Measurements from ENCODE around the gene ZNF777. TPM values are rescaled to one million over a fixed set of nuclear protein-coding genes. Genes with fewer than 3 reads are reported as not detected.
"Not testable (repeated sequence)": the region's sequence is repeated elsewhere in the genome, so short reads cannot be mapped to it uniquely, and the experiment has no call there.

Gene ZNF777
- polyA plus RNA-seq, 3 donors = 0.13 to 2.0 (median 0.25) TPM

DNA sequence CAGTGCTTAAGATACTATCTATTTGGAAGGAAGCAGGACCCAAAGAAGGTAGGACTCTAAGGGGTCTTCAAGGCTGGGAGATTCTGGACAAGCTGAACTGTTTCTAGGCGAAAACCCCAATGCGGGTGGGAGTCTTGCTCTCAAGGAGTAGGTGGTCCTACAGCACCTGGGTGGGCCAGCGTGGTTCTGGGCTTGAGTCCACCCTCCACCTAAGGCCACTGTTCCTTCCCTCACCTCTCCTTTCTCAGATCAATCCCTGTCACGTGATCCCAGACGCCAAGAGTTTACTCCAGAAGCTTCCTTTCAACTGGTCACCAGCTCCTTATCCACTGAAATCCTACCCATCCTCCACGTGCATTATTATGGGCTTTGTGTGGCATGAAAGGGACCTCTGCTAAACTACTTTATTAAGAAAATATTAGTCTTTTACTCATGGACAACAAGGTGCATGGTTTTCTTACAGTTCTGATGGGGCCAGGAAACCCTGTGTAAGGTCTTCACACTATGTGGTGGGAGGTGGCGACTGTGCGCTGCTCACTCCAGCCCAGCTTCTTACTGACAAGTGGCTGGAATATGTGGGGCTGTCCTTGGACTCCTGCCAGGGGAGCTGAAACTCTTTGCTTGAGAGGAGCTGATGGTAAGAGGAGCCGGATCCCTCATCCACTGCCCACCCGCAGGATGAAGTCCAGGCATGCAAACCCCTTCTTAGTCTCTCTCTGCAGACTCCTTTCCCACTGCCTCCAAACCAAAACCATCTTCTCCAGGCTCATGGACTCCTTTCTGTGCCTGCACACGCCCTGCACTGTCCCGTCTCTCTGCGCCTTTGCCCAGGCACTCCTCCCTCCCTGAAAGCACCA is 35.2 kb upstream of the ZNF777 start:
- H3K79me2 ChIP-seq (ENCODE audit: insufficient read depth, low read length) = peaks cover 26% of the 10 kb centered on the region
- no peaks in the 10 kb centered on the region for H3K27me3 ChIP-seq (ENCODE audit: control insufficient read depth in 2 of 2, insufficient read depth in 2 of 2, low read length in 2 of 2)
- Mint-ChIP-seq H3K36me3 (peaks cover 35 to 36% of the 10 kb centered on the region in 2 donors), H3K27me3 (ENCODE audit: low read depth in 3 of 3) (peaks cover 3 to 14% (median 5%) of the 10 kb centered on the region in 3 donors), H3K4me3 (peak overlapping the region; percentile 96 to 97), H3K4me1 (peaks cover 32% of the 10 kb centered on the region), H3K27ac (peak overlapping the region in 6 of 7 donors; percentile 86 to 93 (median 92)), H3K9me3 (no peaks in the 10 kb centered on the region)
- no peak overlapping the region for H2AFZ ChIP-seq (ENCODE audit: insufficient read depth, low read depth, low read length, poor library complexity, severe bottlenecking)
- H3K4me2 ChIP-seq (replicated peaks; ENCODE audit: extremely low read depth, low read length, poor library complexity, severe bottlenecking) = peak overlapping the region; percentile 85
- H3K4me3 ChIP-seq (replicated peaks in 1 of 3; ENCODE audit: low read depth in 2 of 3, low read length in 3 of 3) = peak overlapping the region in 2 of 3 experiments; percentile 72 to 83
- H3K36me3 ChIP-seq (replicated peaks in 1 of 2; ENCODE audit: control insufficient read depth in 1 of 2, insufficient read depth in 2 of 2, low read length in 2 of 2) = peaks cover 31 to 32% of the 10 kb centered on the region in 2 donors
- 76% methylated on average over 6 of the region's 13 CpGs for WGBS (ENCODE audit: insufficient coverage)
- no peaks in the 10 kb centered on the region for H3K9me3 ChIP-seq (replicated peaks in 1 of 2; ENCODE audit: control insufficient read depth in 1 of 2, insufficient read depth in 1 of 2, low read length in 2 of 2)
- peak overlapping the region; percentile 78 for H3K9ac ChIP-seq (ENCODE audit: insufficient read depth, low read length, poor library complexity, severe bottlenecking)
- H3K27ac ChIP-seq (ENCODE audit: low read depth in 1 of 2, low read length in 2 of 2) = peak overlapping the region; percentile 76 to 77
- intact Hi-C loops (cut with micrococcal nuclease) = loop anchor here (5.0 to 10.0 kb wide), 4 partner anchors 126 to 1289 kb away; partner anchors contain the start of genes ZNF467 (in 1 of the 2) and ZNF783 (in 1 of the 2)
- H4K20me1 ChIP-seq (ENCODE audit: insufficient read depth, low read length) = peaks cover 54% of the 10 kb centered on the region
- peaks cover 33 to 37% of the 10 kb centered on the region in 2 donors for H3K4me1 ChIP-seq (ENCODE audit: control insufficient read depth in 1 of 2, insufficient read depth in 2 of 2, low read length in 2 of 2)
- TF ChIP-seq, protein P1, sequence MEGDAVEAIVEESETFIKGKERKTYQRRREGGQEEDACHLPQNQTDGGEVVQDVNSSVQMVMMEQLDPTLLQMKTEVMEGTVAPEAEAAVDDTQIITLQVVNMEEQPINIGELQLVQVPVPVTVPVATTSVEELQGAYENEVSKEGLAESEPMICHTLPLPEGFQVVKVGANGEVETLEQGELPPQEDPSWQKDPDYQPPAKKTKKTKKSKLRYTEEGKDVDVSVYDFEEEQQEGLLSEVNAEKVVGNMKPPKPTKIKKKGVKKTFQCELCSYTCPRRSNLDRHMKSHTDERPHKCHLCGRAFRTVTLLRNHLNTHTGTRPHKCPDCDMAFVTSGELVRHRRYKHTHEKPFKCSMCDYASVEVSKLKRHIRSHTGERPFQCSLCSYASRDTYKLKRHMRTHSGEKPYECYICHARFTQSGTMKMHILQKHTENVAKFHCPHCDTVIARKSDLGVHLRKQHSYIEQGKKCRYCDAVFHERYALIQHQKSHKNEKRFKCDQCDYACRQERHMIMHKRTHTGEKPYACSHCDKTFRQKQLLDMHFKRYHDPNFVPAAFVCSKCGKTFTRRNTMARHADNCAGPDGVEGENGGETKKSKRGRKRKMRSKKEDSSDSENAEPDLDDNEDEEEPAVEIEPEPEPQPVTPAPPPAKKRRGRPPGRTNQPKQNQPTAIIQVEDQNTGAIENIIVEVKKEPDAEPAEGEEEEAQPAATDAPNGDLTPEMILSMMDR (IDR thresholded peaks at IDR 0.05) = no peak
- no peak for DNase-seq

DNA sequence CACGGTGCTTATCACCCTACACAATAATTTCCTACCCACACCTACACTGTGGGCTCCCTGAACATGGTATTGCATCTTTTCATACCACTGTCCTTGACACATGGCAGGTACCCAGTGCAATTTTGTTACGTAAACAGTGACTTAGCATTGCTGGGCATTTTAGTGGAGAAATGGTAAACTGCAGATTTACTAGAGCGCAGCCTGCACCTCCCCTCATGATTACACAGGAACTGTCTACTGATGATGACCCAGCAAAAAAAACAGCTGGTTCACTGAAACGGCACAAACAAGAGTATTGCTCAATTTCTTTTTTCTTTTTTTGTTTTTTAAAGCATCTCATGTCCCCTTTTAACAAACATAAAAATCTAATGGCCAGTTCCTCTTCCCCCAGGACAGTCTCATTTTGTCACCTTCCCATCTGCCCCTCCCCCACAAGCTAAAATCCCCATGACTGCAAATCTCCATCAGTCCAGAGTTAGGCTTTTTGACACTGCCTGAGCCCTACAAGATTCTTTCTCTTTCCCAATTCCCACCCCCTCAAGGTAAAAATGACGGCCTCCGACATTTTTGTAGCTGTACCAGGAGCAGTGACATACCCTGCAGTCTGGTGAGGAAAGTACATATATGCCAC is 34.0 kb upstream of the ZNF777 start:
- Histone ChIP-seq H3K27me3 (ENCODE audit: control insufficient read depth in 2 of 2, insufficient read depth in 2 of 2, low read length in 2 of 2) (no peaks in the 10 kb centered on the region), H3K79me2 (ENCODE audit: insufficient read depth, low read length) (peaks cover 32% of the 10 kb centered on the region), H3K4me2 (replicated peaks; ENCODE audit: extremely low read depth, low read length, poor library complexity, severe bottlenecking) (peak overlapping the region; percentile 85), H3K9me3 (replicated peaks in 1 of 2; ENCODE audit: control insufficient read depth in 1 of 2, insufficient read depth in 1 of 2, low read length in 2 of 2) (no peaks in the 10 kb centered on the region), H2AFZ (ENCODE audit: insufficient read depth, low read depth, low read length, poor library complexity, severe bottlenecking) (no peak overlapping the region), H3K36me3 (replicated peaks in 1 of 2; ENCODE audit: control insufficient read depth in 1 of 2, insufficient read depth in 2 of 2, low read length in 2 of 2) (peaks cover 43 to 44% of the 10 kb centered on the region in 2 donors), H4K20me1 (ENCODE audit: insufficient read depth, low read length) (peaks cover 65% of the 10 kb centered on the region), H3K9ac (ENCODE audit: insufficient read depth, low read length, poor library complexity, severe bottlenecking) (no peak overlapping the region), H3K4me1 (ENCODE audit: control insufficient read depth in 1 of 2, insufficient read depth in 2 of 2, low read length in 2 of 2) (peaks cover 33 to 37% of the 10 kb centered on the region in 2 donors), H3K27ac (ENCODE audit: low read depth in 1 of 2, low read length in 2 of 2) (peak overlapping the region; percentile 76 to 77), H3K4me3 (replicated peaks in 1 of 3; ENCODE audit: low read depth in 2 of 3, low read length in 3 of 3) (peak overlapping the region in 1 of 3 experiments; percentile 83)
- 0% methylated on average over 2 of the region's 6 CpGs for WGBS (ENCODE audit: insufficient coverage)
- DNase-seq = peak; percentile 80 to 83 (median 83)
- TF ChIP-seq, protein P1 (IDR thresholded peaks at IDR 0.05) = peak; percentile 17
- no peaks in the 10 kb centered on the region for H3K9me3 Mint-ChIP-seq
- H3K27ac Mint-ChIP-seq = peak overlapping the region; percentile 86 to 94 (median 93)
- intact Hi-C loops (cut with micrococcal nuclease) = loop anchor here (5.0 to 10.0 kb wide), 4 partner anchors 127 to 1290 kb away; partner anchors contain the start of genes ZNF467 (in 1 of the 2) and ZNF783 (in 1 of the 2)
- H3K4me3 Mint-ChIP-seq = peak overlapping the region; percentile 80 to 97
- peaks cover 47 to 48% of the 10 kb centered on the region in 2 donors for H3K36me3 Mint-ChIP-seq
- peaks cover 5 to 12% (median 6%) of the 10 kb centered on the region in 3 donors for H3K27me3 Mint-ChIP-seq (ENCODE audit: low read depth in 3 of 3)
- H3K4me1 Mint-ChIP-seq = peaks cover 32% of the 10 kb centered on the region

DNA sequence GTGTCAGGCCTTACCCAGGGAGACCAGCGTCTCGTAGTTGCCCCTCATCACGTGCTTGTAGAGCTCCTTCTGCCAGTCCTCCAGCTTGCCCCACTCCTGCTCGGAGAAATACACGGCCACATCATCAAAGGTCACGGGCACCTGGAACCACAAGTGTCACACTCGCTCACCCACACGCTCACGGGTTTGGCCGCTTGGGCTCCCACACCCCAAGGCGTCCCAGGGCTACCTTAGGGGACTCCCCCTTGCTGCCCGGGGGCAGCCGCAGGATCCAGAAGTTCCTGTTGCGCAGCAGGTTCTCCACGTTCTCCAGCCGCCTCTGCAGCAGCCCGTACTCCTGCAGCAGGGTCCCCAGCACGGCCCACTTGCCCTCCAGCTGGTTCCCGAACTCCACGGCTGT is 33.1 kb upstream of the ZNF777 start:
- not testable (repeated sequence) for DNase-seq; H3K9ac ChIP-seq (ENCODE audit: insufficient read depth, low read length, poor library complexity, severe bottlenecking); H3K27me3 Mint-ChIP-seq (ENCODE audit: low read depth in 3 of 3); H3K9me3 Mint-ChIP-seq; H3K4me2 ChIP-seq (replicated peaks; ENCODE audit: extremely low read depth, low read length, poor library complexity, severe bottlenecking); H3K9me3 ChIP-seq (replicated peaks in 1 of 2; ENCODE audit: control insufficient read depth in 1 of 2, insufficient read depth in 1 of 2, low read length in 2 of 2); H2AFZ ChIP-seq (ENCODE audit: insufficient read depth, low read depth, low read length, poor library complexity, severe bottlenecking); H3K4me3 ChIP-seq (replicated peaks in 1 of 3; ENCODE audit: low read depth in 2 of 3, low read length in 3 of 3); H3K4me3 Mint-ChIP-seq; H3K27me3 ChIP-seq (ENCODE audit: control insufficient read depth in 2 of 2, insufficient read depth in 2 of 2, low read length in 2 of 2); H3K27ac ChIP-seq (ENCODE audit: low read depth in 1 of 2, low read length in 2 of 2)
- Mint-ChIP-seq H3K4me1 (peaks cover 32% of the 10 kb centered on the region), H3K27ac (peak overlapping the region in 3 of 7 donors; percentile 87 to 94 (median 93)), H3K36me3 (peaks cover 55 to 57% of the 10 kb centered on the region in 2 donors)
- intact Hi-C loops (cut with micrococcal nuclease) = loop anchor here (10.0 kb wide), 2 partner anchors 281 to 1291 kb away; partner anchors contain the start of gene ZNF467 (in 1 of the 2)
- H4K20me1 ChIP-seq (ENCODE audit: insufficient read depth, low read length) = peaks cover 74% of the 10 kb centered on the region
- peaks cover 32% of the 10 kb centered on the region for H3K79me2 ChIP-seq (ENCODE audit: insufficient read depth, low read length)
- H3K36me3 ChIP-seq (replicated peaks in 1 of 2; ENCODE audit: control insufficient read depth in 1 of 2, insufficient read depth in 2 of 2, low read length in 2 of 2) = peaks cover 49 to 52% of the 10 kb centered on the region in 2 donors
- peaks cover 33 to 37% of the 10 kb centered on the region in 2 donors for H3K4me1 ChIP-seq (ENCODE audit: control insufficient read depth in 1 of 2, insufficient read depth in 2 of 2, low read length in 2 of 2)
- WGBS (ENCODE audit: insufficient coverage) = 93% methylated on average over 11 of the region's 20 CpGs
